Keratinocyte (primary cell): ENCODE data around the gene PLAAT5. TPM values are rescaled to one million over a fixed set of nuclear protein-coding genes. Genes with fewer than 3 reads are reported as not detected.

Experiments used
- DNase-seq: peaks from one replicate; pipeline ENCODE4 v3.0.0-alpha.2; 2011; ENCODE audit warnings: low read depth, missing footprints, low spot score
- FAIRE-seq: peaks from 2 replicates; lab custom pipeline; 2011; peaks lifted over from hg19 to GRCh38; lab: Jason Lieb, UNC
- H2AFZ ChIP-seq: 2 replicates; pipeline ENCODE4 v1.6.0; 2012; ENCODE audit warnings: low read length, control low read depth, inconsistent platforms; ENCODE audit not compliant: control insufficient read depth
- H3K27ac ChIP-seq: 2 replicates; pipeline ENCODE4 v1.5.1; 2011; ENCODE audit warnings: low read length; ENCODE audit not compliant: control insufficient read depth, insufficient read depth
- H3K27me3 ChIP-seq: 3 replicates; pipeline ENCODE4 v1.6.0; 2011; ENCODE audit warnings: low read length; ENCODE audit not compliant: control insufficient read depth, insufficient read depth; ENCODE audit errors: extremely low read depth
- H3K36me3 ChIP-seq, 2 experiments: 2 replicates in 1 of 2; 3 replicates in 1 of 2; pipeline ENCODE4 v1.5.1; 2011; ENCODE audit warnings: low read length in 2 of 2, mild to moderate bottlenecking in 1 of 2; ENCODE audit not compliant: control insufficient read depth in 2 of 2, insufficient read depth in 2 of 2; ENCODE audit errors: extremely low read depth in 1 of 2
- H3K4me1 ChIP-seq: 3 replicates; pipeline ENCODE4 v1.5.1; 2011; ENCODE audit warnings: low read length; ENCODE audit not compliant: control insufficient read depth, insufficient read depth; ENCODE audit errors: extremely low read depth
- H3K4me2 ChIP-seq: 3 replicates; pipeline ENCODE4 v1.6.0; 2011; ENCODE audit warnings: low read depth, low read length; ENCODE audit not compliant: control insufficient read depth, insufficient read depth; ENCODE audit errors: extremely low read depth
- H3K4me3 ChIP-seq, 3 experiments: fragments of 200-600 bp in 1 of 3; sonication (generic) in 1 of 3; 2 replicates in 2 of 3; 3 replicates in 1 of 3; pipeline ENCODE4 v1.5.1; 2011 to 2016; ENCODE audit warnings: low read length in 3 of 3, mild to moderate bottlenecking in 3 of 3, control low read depth in 2 of 3, inconsistent platforms in 1 of 3, low read depth in 1 of 3, mixed read lengths in 1 of 3, mixed run types in 1 of 3, moderate library complexity in 1 of 3; ENCODE audit not compliant: control insufficient read depth in 2 of 3, insufficient read depth in 2 of 3; ENCODE audit errors: extremely low read depth in 1 of 3
- H3K79me2 ChIP-seq: 2 replicates; pipeline ENCODE4 v1.6.0; 2012; ENCODE audit warnings: low read length; ENCODE audit not compliant: control insufficient read depth, insufficient read depth
- H3K9ac ChIP-seq: 3 replicates; pipeline ENCODE4 v1.6.0; 2011; ENCODE audit warnings: low read length; ENCODE audit not compliant: control insufficient read depth, insufficient read depth; ENCODE audit errors: extremely low read depth
- H3K9me1 ChIP-seq: 3 replicates; pipeline ENCODE4 v1.6.0; 2011; ENCODE audit warnings: low read length; ENCODE audit not compliant: control insufficient read depth, insufficient read depth; ENCODE audit errors: extremely low read depth
- H3K9me3 ChIP-seq: 2 replicates; pipeline ENCODE4 v1.5.1; 2012; ENCODE audit warnings: low read depth, low read length; ENCODE audit not compliant: control insufficient read depth
- H4K20me1 ChIP-seq: 3 replicates; pipeline ENCODE4 v1.6.0; 2011; ENCODE audit warnings: low read length; ENCODE audit not compliant: control insufficient read depth, insufficient read depth; ENCODE audit errors: extremely low read depth
- CTCF ChIP-seq, 3 experiments: IDR thresholded peaks in 1 of 3; conservative IDR thresholded peaks in 1 of 3; optimal IDR thresholded peaks in 1 of 3; 2 replicates in 2 of 3; 3 replicates in 1 of 3; pipeline versions ENCODE3 to v1.5.1; 2011; ENCODE audit warnings: low read length in 3 of 3, mild to moderate bottlenecking in 3 of 3, moderate library complexity in 2 of 3, control low read depth in 1 of 3, inconsistent platforms in 1 of 3; ENCODE audit not compliant: insufficient read depth in 2 of 3; ENCODE audit errors: extremely low read depth in 1 of 3
- EZH2 ChIP-seq: IDR thresholded peaks from one replicate; pipeline ENCODE4 v1.6.1; 2012; ENCODE audit warnings: inconsistent platforms, mild to moderate bottlenecking, low read length, moderate library complexity
- dilution Hi-C: fragments of 300-500 bp; cut with MboI; formaldehyde crosslinking; loops from one replicate; pipeline ENCODE4 v1.7.0; 2020; ENCODE audit warnings: low sequenced_read_pairs; ENCODE audit not compliant: extremely low pct_ligation_motif_present
- polyA plus RNA-seq, 5 experiments: library from polyadenylated mRNA; depleted of rRNA in 3 of 5; stranded (reverse) in 3 of 5; stranded (forward) in 1 of 5; unstranded in 1 of 5; fragments of >200 nt; gene quantifications; 1 replicate in 1 of 5; 2 replicates in 3 of 5; 3 replicates in 1 of 5; pipeline versions ENCODE4 v1.2.1 to v1.2.3, GENCODE V29; 2011 to 2012; ENCODE audit warnings: missing spikeins in 2 of 5, low read depth in 1 of 5, low replicate concordance in 1 of 5

PLAAT5 gene
- polyA plus RNA-seq, 1 donor (not counting 4 experiments of a cell fraction or from before 2014, with no cell fraction given), result not detected

- no peak overlapping the region for H3K9ac ChIP-seq
- no peak overlapping the region for H3K4me3 ChIP-seq
- no peaks in the 10 kb centered on the region for H3K36me3 ChIP-seq
- no peaks in the 10 kb centered on the region for H3K27me3 ChIP-seq
- H3K4me2 ChIP-seq, result no peak overlapping the region
- DNase-seq (no peak), FAIRE-seq (no peak)
- no peak for TF ChIP-seq CTCF (optimal IDR thresholded peaks at IDR 0.05 in 1 of 3, IDR thresholded peaks at IDR 0.05 in 1 of 3, conservative IDR thresholded peaks at IDR 0.05 in 1 of 3; ENCODE audit: extremely low read depth in 1 of 3, insufficient read depth in 2 of 3, low read length in 3 of 3)
- no peak for TF ChIP-seq EZH2
- no peaks in the 10 kb centered on the region for H3K9me3 ChIP-seq
- no peaks in the 10 kb centered on the region for H3K9me1 ChIP-seq
- peaks cover 19% of the 10 kb centered on the region for H3K4me1 ChIP-seq
- H3K27ac ChIP-seq, result no peak overlapping the region
- no peak overlapping the region for H2AFZ ChIP-seq
- dilution Hi-C loops, result no loop called here
- no peaks in the 10 kb centered on the region for H3K79me2 ChIP-seq
- no peaks in the 10 kb centered on the region for H4K20me1 ChIP-seq
Measured at GRCh38 chr11:63534895-63535461, 44.0 kb upstream of the PLAAT5 start.

- peaks cover 20% of the 10 kb centered on the region for H3K4me1 ChIP-seq
- no peaks in the 10 kb centered on the region for H3K79me2 ChIP-seq
- DNase-seq (no peak), FAIRE-seq (no peak)
- no peak overlapping the region for H3K4me2 ChIP-seq
- dilution Hi-C loops, result no loop called here
- no peak overlapping the region for H2AFZ ChIP-seq
- no peaks in the 10 kb centered on the region for H3K9me3 ChIP-seq
- no peaks in the 10 kb centered on the region for H3K9me1 ChIP-seq
- H3K36me3 ChIP-seq, result no peaks in the 10 kb centered on the region
- no peak overlapping the region for H3K9ac ChIP-seq
- TF ChIP-seq CTCF (optimal IDR thresholded peaks at IDR 0.05 in 1 of 3, IDR thresholded peaks at IDR 0.05 in 1 of 3, conservative IDR thresholded peaks at IDR 0.05 in 1 of 3; ENCODE audit: extremely low read depth in 1 of 3, insufficient read depth in 2 of 3, low read length in 3 of 3), result no peak
- TF ChIP-seq EZH2, result no peak
- no peak overlapping the region for H3K4me3 ChIP-seq
- no peak overlapping the region for H3K27ac ChIP-seq
- H3K27me3 ChIP-seq, result no peaks in the 10 kb centered on the region
- no peaks in the 10 kb centered on the region for H4K20me1 ChIP-seq
Measured at GRCh38 chr11:63534076-63534475, 43.1 kb upstream of the PLAAT5 start.
